ENCODE data around the gene FASTK. TPM values are rescaled to one million over a fixed set of nuclear protein-coding genes. Genes with fewer than 3 reads are reported as not detected.

Gene FASTK
- total RNA-seq, 4 donors from 2014 or later, result 121 to 241 (median 144) TPM

DNA sequence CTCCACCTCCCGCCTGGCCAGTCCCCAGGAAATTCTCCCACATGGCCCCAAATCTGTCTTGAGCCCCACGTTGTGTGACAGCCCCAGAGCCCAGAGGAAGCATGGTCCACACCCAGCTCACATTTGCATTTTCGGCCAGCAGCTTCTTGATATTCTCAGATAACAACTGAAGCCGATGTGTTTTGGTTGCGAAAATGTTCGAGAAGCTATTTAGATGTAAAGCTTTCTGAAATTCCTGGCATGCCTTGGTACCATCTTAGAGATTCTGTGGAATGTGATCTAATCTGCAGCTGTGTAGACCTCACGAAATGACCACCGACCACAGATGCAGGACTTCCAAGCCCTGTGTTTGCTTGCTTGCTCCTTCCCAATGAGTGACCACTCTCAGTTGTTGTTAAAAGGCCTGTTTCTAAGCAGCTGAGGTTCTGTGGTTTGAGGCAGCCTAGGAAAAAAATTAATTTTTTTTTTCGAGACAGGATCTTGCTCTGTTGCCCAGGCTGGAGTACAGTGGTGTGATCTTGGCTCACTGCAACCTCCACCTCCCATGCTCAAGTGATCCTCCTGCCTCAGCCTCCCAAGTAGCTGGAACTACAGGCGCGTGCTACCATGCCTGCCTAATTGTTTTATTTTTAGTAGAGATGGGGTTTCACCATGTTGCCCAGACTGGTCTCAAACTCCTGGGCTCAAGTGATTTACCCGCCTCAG, 12.4 kb downstream of the FASTK start:
- in situ Hi-C loops (cut with MboI; ENCODE audit: low pct_ligation_motif_present in 1 of 4, low pct_unique_long_range_greater_than_20kb in 1 of 4, low sequenced_read_pairs in 3 of 4), result no loop called here
- Histone ChIP-seq H3K27me3 (no peaks in the 10 kb centered on the region), H3K27ac (no peak overlapping the region), H3K9me3 (no peaks in the 10 kb centered on the region), H3K36me3 (peaks cover 0 to 72% (median 20%) of the 10 kb centered on the region in 4 donors), H3K4me3 (no peak overlapping the region), H3K4me1 (peaks cover 0 to 7% (median 5%) of the 10 kb centered on the region in 4 donors)
- no peak for DNase-seq
- 86 to 88% methylated on average over 7 to 12 of the region's 12 CpGs for WGBS, 2 donors (ENCODE audit: low coverage in 1 of 2)
- intact Hi-C loops (cut with DNase I; ENCODE audit: low total_unique reads), result no loop called here
- TF ChIP-seq POLR2A (IDR thresholded peaks at IDR 0.05), result no peak
- no peak for TF ChIP-seq POLR2AphosphoS5 (IDR thresholded peaks at IDR 0.05)
- no peak for TF ChIP-seq EP300 (IDR thresholded peaks at IDR 0.05; ENCODE audit: low read depth)
- TF ChIP-seq, protein P1, sequence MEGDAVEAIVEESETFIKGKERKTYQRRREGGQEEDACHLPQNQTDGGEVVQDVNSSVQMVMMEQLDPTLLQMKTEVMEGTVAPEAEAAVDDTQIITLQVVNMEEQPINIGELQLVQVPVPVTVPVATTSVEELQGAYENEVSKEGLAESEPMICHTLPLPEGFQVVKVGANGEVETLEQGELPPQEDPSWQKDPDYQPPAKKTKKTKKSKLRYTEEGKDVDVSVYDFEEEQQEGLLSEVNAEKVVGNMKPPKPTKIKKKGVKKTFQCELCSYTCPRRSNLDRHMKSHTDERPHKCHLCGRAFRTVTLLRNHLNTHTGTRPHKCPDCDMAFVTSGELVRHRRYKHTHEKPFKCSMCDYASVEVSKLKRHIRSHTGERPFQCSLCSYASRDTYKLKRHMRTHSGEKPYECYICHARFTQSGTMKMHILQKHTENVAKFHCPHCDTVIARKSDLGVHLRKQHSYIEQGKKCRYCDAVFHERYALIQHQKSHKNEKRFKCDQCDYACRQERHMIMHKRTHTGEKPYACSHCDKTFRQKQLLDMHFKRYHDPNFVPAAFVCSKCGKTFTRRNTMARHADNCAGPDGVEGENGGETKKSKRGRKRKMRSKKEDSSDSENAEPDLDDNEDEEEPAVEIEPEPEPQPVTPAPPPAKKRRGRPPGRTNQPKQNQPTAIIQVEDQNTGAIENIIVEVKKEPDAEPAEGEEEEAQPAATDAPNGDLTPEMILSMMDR (IDR thresholded peaks at IDR 0.05), result no peak

DNA sequence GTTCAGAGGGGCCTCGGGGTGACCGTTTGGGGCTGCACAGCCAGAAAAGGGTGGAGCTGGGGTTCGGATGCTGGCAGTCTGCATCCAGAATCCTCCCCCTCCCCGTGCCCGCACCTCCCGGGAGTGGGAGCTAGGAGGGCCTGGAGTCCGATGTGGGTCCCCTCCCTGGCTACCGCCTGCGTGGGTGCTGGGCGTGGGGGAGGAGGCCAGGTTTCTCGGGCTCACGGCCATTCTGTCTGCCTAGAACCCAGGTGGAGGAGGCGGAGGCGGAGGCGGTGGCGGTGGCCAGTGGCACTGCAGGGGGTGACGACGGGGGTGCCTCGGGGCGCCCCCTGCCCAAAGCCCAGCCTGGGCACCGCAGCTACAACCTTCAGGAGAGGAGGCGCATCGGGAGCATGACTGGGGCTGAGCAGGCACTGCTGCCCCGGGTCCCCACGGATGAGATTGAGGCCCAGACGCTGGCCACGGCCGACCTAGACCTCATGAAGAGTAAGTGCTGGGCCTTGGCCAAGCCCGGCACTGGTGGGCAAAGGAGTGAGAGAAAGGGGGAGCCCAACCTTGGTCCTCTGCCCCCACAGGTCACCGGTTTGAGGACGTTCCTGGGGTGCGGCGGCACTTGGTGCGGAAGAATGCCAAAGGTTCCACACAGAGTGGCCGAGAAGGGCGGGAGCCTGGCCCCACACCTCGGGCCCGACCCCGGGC, 14.2 kb downstream of the FASTK start:
- peaks cover 0 to 61% (median 17%) of the 10 kb centered on the region in 4 donors for H3K36me3 ChIP-seq
- WGBS, 2 donors (ENCODE audit: low coverage in 1 of 2), result 91% methylated on average over 17 of the region's 39 CpGs; no CpG with 5 or more reads in 1 of the 2 donors
- H3K4me3 ChIP-seq, result no peak overlapping the region
- TF ChIP-seq POLR2AphosphoS5 (IDR thresholded peaks at IDR 0.05), result no peak
- TF ChIP-seq, protein P1 (IDR thresholded peaks at IDR 0.05), result no peak
- no peak for TF ChIP-seq EP300 (IDR thresholded peaks at IDR 0.05; ENCODE audit: low read depth)
- TF ChIP-seq POLR2A (IDR thresholded peaks at IDR 0.05), result no peak
- peaks cover 8 to 25% (median 23%) of the 10 kb centered on the region in 4 donors for H3K4me1 ChIP-seq
- H3K27me3 ChIP-seq, result no peaks in the 10 kb centered on the region
- H3K9me3 ChIP-seq, result no peaks in the 10 kb centered on the region
- intact Hi-C loops (cut with DNase I; ENCODE audit: low total_unique reads) (no loop called here), in situ Hi-C loops (cut with MboI; ENCODE audit: low pct_ligation_motif_present in 1 of 4, low pct_unique_long_range_greater_than_20kb in 1 of 4, low sequenced_read_pairs in 3 of 4) (no loop called here)
- no peak overlapping the region for H3K27ac ChIP-seq
- no peak for DNase-seq

DNA sequence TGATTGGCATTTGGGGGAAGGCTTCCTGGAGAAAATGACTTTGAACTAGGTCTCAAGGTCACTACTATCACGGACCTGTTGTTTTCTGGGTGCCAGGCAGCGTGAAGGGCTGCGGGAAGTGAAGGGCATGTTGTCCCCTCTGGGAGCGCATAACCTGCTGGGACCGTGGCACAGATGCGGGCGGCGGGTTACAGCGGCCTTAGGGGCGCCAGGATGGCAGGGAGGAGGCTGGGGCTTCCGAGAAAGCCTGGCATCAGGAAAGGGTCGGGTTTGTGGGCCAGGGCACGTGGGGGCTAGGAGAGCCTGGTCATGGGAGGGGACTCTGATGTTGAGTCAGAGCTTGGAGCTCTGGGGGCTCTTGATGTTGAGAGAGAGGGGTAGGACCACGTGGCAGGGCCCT, 15.1 kb downstream of the FASTK start:
- Histone ChIP-seq H3K27me3 (no peaks in the 10 kb centered on the region), H3K27ac (no peak overlapping the region), H3K4me3 (no peak overlapping the region), H3K36me3 (peaks cover 0 to 54% (median 13%) of the 10 kb centered on the region in 4 donors), H3K4me1 (peaks cover 17 to 34% (median 32%) of the 10 kb centered on the region in 4 donors), H3K9me3 (no peaks in the 10 kb centered on the region)
- intact Hi-C loops (cut with DNase I; ENCODE audit: low total_unique reads), result no loop called here
- in situ Hi-C loops (cut with MboI; ENCODE audit: low pct_ligation_motif_present in 1 of 4, low pct_unique_long_range_greater_than_20kb in 1 of 4, low sequenced_read_pairs in 3 of 4), result no loop called here
- DNase-seq, result no peak
- 68 to 94% methylated on average over 3 to 14 of the region's 14 CpGs for WGBS, 2 donors (ENCODE audit: low coverage in 1 of 2)
- no peak for TF ChIP-seq POLR2AphosphoS5 (IDR thresholded peaks at IDR 0.05)
- no peak for TF ChIP-seq EP300 (IDR thresholded peaks at IDR 0.05; ENCODE audit: low read depth)
- TF ChIP-seq, protein P1 (IDR thresholded peaks at IDR 0.05), result no peak
- TF ChIP-seq POLR2A (IDR thresholded peaks at IDR 0.05), result no peak

DNA sequence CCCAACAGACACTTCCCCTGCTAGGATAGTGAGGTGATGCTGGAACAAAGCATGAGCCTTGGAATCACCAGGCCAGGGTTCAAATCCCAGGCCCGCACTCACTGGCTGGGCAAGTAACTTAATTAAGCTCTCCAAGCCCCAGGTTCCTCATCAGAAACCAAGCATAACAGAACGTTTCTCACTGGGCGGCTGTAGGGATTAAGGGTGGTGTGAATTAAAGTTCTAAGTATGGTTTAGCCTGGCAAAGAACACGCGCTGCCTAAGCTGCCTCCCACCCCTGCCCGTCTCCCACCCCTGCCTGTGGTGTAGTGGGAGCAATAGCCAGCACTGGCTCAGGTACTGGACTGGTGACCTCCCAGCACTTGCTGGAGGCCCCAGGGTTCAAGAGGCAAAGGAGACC, 15.6 kb downstream of the FASTK start:
- Histone ChIP-seq H3K27ac (no peak overlapping the region), H3K4me3 (no peak overlapping the region), H3K9me3 (no peaks in the 10 kb centered on the region), H3K27me3 (no peaks in the 10 kb centered on the region), H3K36me3 (peaks cover 0 to 49% (median 10%) of the 10 kb centered on the region in 4 donors), H3K4me1 (peaks cover 19 to 39% (median 36%) of the 10 kb centered on the region in 4 donors)
- intact Hi-C loops (cut with DNase I; ENCODE audit: low total_unique reads), result no loop called here
- 89% methylated on average over 6 of the region's 6 CpGs; no CpG with 5 or more reads in 1 of the 2 donors for WGBS, 2 donors (ENCODE audit: low coverage in 1 of 2)
- TF ChIP-seq POLR2AphosphoS5 (IDR thresholded peaks at IDR 0.05) (no peak), EP300 (IDR thresholded peaks at IDR 0.05; ENCODE audit: low read depth) (no peak), POLR2A (IDR thresholded peaks at IDR 0.05) (no peak)
- TF ChIP-seq, protein P1 (IDR thresholded peaks at IDR 0.05), result no peak
- in situ Hi-C loops (cut with MboI; ENCODE audit: low pct_ligation_motif_present in 1 of 4, low pct_unique_long_range_greater_than_20kb in 1 of 4, low sequenced_read_pairs in 3 of 4), result no loop called here
- DNase-seq, result no peak
